ENCODE data around the gene HYOU1.
"Not testable (repeated sequence)": the region's sequence is repeated elsewhere in the genome, so short reads cannot be mapped to it uniquely, and the experiment has no call there.

Gene HYOU1

GRCh38 chr11:119084663-119085436, 27.8 kb upstream of the HYOU1 start, which contains the start of gene HMBS:
Gene HMBS, plus strand, starts transcription at chr11:119084881. Its CDS starts 153 bp downstream, at chr11:119085034.
- peak; percentile 87 for DNase-seq (ENCODE audit: low spot score)

GRCh38 chr11:119081682-119082260, 24.8 kb upstream of the HYOU1 start:
- no peak for DNase-seq (ENCODE audit: low spot score)

- DNase-seq (ENCODE audit: low spot score): no peak
Measured at GRCh38 chr11:119078675-119079420, 21.8 kb upstream of the HYOU1 start.

GRCh38 chr11:119077839-119078238, 20.8 kb upstream of the HYOU1 start:
- no peak for DNase-seq (ENCODE audit: low spot score)

- DNase-seq (ENCODE audit: low spot score): peak; percentile 98
Measured at GRCh38 chr11:119067371-119068222, 10.6 kb upstream of the HYOU1 start, which contains the start of gene VPS11. Gene VPS11, plus strand, starts transcription at chr11:119067818. Its CDS starts 6 bp downstream, at chr11:119067824.

- DNase-seq (ENCODE audit: low spot score): peak; percentile 53
Measured at GRCh38 chr11:119065369-119065768, 8.4 kb upstream of the HYOU1 start.

GRCh38 chr11:119062779-119063178, 5.8 kb upstream of the HYOU1 start:
- no peak for DNase-seq (ENCODE audit: low spot score)

GRCh38 chr11:119061256-119061655, 4.3 kb upstream of the HYOU1 start:
- no peak for DNase-seq (ENCODE audit: low spot score)

- DNase-seq (ENCODE audit: low spot score): not testable (repeated sequence)
Measured at GRCh38 chr11:119059128-119059527, 2.1 kb upstream of the HYOU1 start.

- DNase-seq (ENCODE audit: low spot score): peak; percentile 61
Measured at GRCh38 chr11:119056421-119056999, 495 bp downstream of the HYOU1 start.

- DNase-seq (ENCODE audit: low spot score): no peak
Measured at GRCh38 chr11:119055901-119056300, 1.1 kb downstream of the HYOU1 start.

- no peak for DNase-seq (ENCODE audit: low spot score)
Measured at GRCh38 chr11:119054418-119054817, 2.6 kb downstream of the HYOU1 start.

GRCh38 chr11:119052163-119052814, 4.7 kb downstream of the HYOU1 start:
- DNase-seq (ENCODE audit: low spot score): no peak

- no peak for DNase-seq (ENCODE audit: low spot score)
Measured at GRCh38 chr11:119051440-119052162, 5.4 kb downstream of the HYOU1 start.

GRCh38 chr11:119049081-119049480, 7.9 kb downstream of the HYOU1 start:
- no peak for DNase-seq (ENCODE audit: low spot score)

- DNase-seq (ENCODE audit: low spot score): no peak
Measured at GRCh38 chr11:119048644-119049043, 8.4 kb downstream of the HYOU1 start.

- DNase-seq (ENCODE audit: low spot score): no peak
Measured at GRCh38 chr11:119047205-119047604, 9.8 kb downstream of the HYOU1 start.

GRCh38 chr11:119046489-119046888, 10.5 kb downstream of the HYOU1 start:
- no peak for DNase-seq (ENCODE audit: low spot score)

- DNase-seq (ENCODE audit: low spot score): no peak
Measured at GRCh38 chr11:119044708-119045107, 12.3 kb downstream of the HYOU1 start.

GRCh38 chr11:119042927-119043326, 14.1 kb downstream of the HYOU1 start:
- no peak for DNase-seq (ENCODE audit: low spot score)

Data from germinal center (tissue), 1 donor.